ENCODE data around the gene NR3C1.

NR3C1 gene

DNA sequence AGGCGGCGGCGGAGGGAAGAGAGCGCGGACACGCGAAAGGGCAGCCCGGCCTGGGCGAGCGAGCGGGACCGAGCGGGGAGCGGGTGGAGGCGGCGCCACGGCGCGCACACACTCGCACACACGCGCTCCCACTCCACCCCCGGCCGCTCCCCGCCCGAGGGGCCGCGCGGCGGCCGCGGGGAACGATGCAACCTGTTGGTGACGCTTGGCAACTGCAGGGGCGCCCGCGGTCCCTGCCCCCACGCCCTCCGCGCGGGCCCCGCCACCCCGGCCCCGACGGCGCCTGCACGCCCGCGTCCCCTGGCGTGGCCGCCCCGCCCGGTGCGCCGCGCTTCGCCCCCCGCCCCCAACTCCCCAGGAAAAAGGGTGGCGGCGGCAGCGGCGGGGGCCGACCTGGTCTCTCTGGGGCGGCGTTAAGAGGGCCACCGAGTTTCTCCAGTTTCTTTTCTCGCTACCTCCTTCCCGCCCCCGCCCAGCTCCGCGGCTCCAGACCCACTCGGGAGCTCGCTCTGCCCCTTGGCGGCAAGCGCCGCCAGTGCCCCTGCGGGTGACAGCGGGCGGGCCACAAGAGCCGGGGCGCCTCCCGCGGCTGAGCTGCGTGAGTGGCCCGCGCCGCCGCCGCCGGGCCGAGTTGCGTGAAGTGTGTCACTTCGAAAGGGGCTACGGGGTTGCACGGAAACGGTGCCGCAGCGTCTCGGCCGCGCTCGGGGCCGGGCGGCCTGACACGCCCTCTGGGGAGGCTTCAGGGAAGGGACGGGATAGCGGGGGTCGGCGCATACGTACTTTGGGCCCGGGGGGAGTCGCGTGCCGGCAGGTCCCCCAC, at the start of gene NR3C1:
TSS of gene NR3C1 (minus strand) at position 94 of the 823 bp plus-strand sequence. CDS start 2,847 bp downstream, outside the sequence.
- Mint-ChIP-seq H3K9me3 (peaks cover 15% of the 10 kb centered on the region), H3K27ac (peak within 1 kb of the TSS; percentile 97), H3K27me3 (ENCODE audit: low read depth) (no peaks in the 10 kb centered on the region), H3K4me1 (ENCODE audit: low read depth) (peaks cover 47% of the 10 kb centered on the region), H3K4me3 (peak within 1 kb of the TSS; percentile 86), H3K36me3 (ENCODE audit: low read depth) (peaks cover 37% of the 10 kb centered on the region)
- peak; percentile 83 for DNase-seq (ENCODE audit: low spot score)

DNA sequence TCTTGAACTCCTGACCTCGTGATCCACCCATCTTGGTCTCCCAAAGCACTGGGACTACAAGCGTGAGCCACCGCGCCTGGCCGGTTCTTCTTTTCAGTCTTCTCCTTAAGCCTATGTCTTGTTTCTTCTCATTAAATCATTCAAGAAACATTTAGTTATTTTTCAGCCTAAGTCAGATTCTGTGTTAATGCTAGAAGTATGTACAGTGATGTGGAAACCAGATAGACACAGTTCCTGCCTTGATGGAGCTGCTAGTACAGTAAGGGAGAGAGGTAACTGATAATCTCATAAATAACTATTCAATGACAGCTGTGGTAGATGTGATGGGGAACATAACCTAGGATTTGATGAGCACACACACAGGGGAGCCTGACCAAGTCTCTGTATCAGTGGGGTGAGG, 46.3 kb upstream of the NR3C1 start:
- Mint-ChIP-seq H3K9me3 (no peaks in the 10 kb centered on the region), H3K27ac (no peak overlapping the region), H3K4me1 (ENCODE audit: low read depth) (peaks cover 18% of the 10 kb centered on the region), H3K4me3 (no peak overlapping the region), H3K27me3 (ENCODE audit: low read depth) (no peaks in the 10 kb centered on the region), H3K36me3 (ENCODE audit: low read depth) (no peaks in the 10 kb centered on the region)
- DNase-seq (ENCODE audit: low spot score) = no peak

GRCh38 chr5:143448518-143448917, 45.0 kb upstream of the NR3C1 start:
- no peak for DNase-seq (ENCODE audit: low spot score)
- Mint-ChIP-seq H3K27me3 (ENCODE audit: low read depth) (peaks cover 2% of the 10 kb centered on the region), H3K9me3 (no peaks in the 10 kb centered on the region), H3K36me3 (ENCODE audit: low read depth) (no peaks in the 10 kb centered on the region), H3K4me3 (no peak overlapping the region), H3K27ac (no peak overlapping the region), H3K4me1 (ENCODE audit: low read depth) (peaks cover 18% of the 10 kb centered on the region)

GRCh38 chr5:143447983-143448382, 44.5 kb upstream of the NR3C1 start:
- no peak overlapping the region for H3K27ac Mint-ChIP-seq
- no peak overlapping the region for H3K4me3 Mint-ChIP-seq
- H3K4me1 Mint-ChIP-seq (ENCODE audit: low read depth) = peaks cover 18% of the 10 kb centered on the region
- no peaks in the 10 kb centered on the region for H3K9me3 Mint-ChIP-seq
- DNase-seq (ENCODE audit: low spot score) = no peak
- H3K36me3 Mint-ChIP-seq (ENCODE audit: low read depth) = no peaks in the 10 kb centered on the region
- peaks cover 2% of the 10 kb centered on the region for H3K27me3 Mint-ChIP-seq (ENCODE audit: low read depth)

- H3K9me3 Mint-ChIP-seq = no peaks in the 10 kb centered on the region
- H3K27me3 Mint-ChIP-seq (ENCODE audit: low read depth) = peaks cover 2% of the 10 kb centered on the region
- H3K36me3 Mint-ChIP-seq (ENCODE audit: low read depth) = no peaks in the 10 kb centered on the region
- H3K4me1 Mint-ChIP-seq (ENCODE audit: low read depth) = peaks cover 18% of the 10 kb centered on the region
- H3K27ac Mint-ChIP-seq = no peak overlapping the region
- DNase-seq (ENCODE audit: low spot score) = no peak
- H3K4me3 Mint-ChIP-seq = no peak overlapping the region
These were observed 43.2 kb upstream of the NR3C1 start for GRCh38 chr5:143446535-143447226.

- H3K4me1 Mint-ChIP-seq (ENCODE audit: low read depth) = peaks cover 18% of the 10 kb centered on the region
- peaks cover 2% of the 10 kb centered on the region for H3K27me3 Mint-ChIP-seq (ENCODE audit: low read depth)
- no peak overlapping the region for H3K4me3 Mint-ChIP-seq
- H3K27ac Mint-ChIP-seq = no peak overlapping the region
- no peaks in the 10 kb centered on the region for H3K9me3 Mint-ChIP-seq
- no peak for DNase-seq (ENCODE audit: low spot score)
- no peaks in the 10 kb centered on the region for H3K36me3 Mint-ChIP-seq (ENCODE audit: low read depth)
These were observed 42.3 kb upstream of the NR3C1 start for GRCh38 chr5:143445776-143446175.

GRCh38 chr5:143443330-143443729, 39.8 kb upstream of the NR3C1 start:
- DNase-seq (ENCODE audit: low spot score) = no peak
- Mint-ChIP-seq H3K4me1 (ENCODE audit: low read depth) (peaks cover 18% of the 10 kb centered on the region), H3K4me3 (no peak overlapping the region), H3K36me3 (ENCODE audit: low read depth) (no peaks in the 10 kb centered on the region), H3K27ac (no peak overlapping the region), H3K9me3 (no peaks in the 10 kb centered on the region), H3K27me3 (ENCODE audit: low read depth) (peaks cover 2% of the 10 kb centered on the region)

- Mint-ChIP-seq H3K4me1 (ENCODE audit: low read depth) (peaks cover 12% of the 10 kb centered on the region), H3K27ac (no peak overlapping the region), H3K27me3 (ENCODE audit: low read depth) (peaks cover 2% of the 10 kb centered on the region), H3K36me3 (ENCODE audit: low read depth) (no peaks in the 10 kb centered on the region), H3K9me3 (no peaks in the 10 kb centered on the region), H3K4me3 (no peak overlapping the region)
- no peak for DNase-seq (ENCODE audit: low spot score)
These were observed 38.9 kb upstream of the NR3C1 start for GRCh38 chr5:143442385-143442784.

DNA sequence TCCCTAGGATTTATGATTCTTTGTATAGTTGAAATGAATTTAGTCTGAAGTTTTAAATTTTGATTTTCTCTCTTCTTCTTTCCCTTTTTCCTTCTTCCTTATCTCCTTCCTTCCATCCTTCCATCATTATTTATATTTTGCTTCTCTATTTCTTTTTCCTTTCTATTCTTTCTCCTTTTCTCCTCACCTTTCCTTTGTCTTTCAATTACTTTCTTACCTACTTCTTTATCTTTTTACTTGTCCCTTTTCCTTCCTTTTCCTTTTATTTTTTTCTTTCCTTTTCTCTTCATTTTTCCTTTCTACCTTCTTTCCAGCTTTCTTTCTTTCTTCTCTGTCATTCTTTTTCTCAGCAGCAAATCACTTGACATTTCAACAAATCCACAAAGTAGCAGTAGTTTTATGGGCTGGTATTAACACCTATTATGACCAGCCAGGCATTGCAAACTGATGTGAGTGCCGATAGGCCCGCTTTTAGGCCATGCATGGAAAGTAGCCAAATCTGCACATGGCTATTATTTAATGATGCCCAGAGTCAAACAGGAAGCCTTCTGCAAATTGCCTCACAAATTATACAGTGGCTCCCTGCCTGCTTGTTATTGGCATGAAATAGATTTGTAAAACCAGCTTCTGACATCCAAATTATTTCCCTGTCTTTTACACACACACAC, 37.1 kb upstream of the NR3C1 start:
- Mint-ChIP-seq H3K27ac (no peak overlapping the region), H3K4me3 (no peak overlapping the region), H3K27me3 (ENCODE audit: low read depth) (peaks cover 2% of the 10 kb centered on the region), H3K36me3 (ENCODE audit: low read depth) (no peaks in the 10 kb centered on the region), H3K9me3 (no peaks in the 10 kb centered on the region), H3K4me1 (ENCODE audit: low read depth) (peaks cover 9% of the 10 kb centered on the region)
- no peak for DNase-seq (ENCODE audit: low spot score)

DNA sequence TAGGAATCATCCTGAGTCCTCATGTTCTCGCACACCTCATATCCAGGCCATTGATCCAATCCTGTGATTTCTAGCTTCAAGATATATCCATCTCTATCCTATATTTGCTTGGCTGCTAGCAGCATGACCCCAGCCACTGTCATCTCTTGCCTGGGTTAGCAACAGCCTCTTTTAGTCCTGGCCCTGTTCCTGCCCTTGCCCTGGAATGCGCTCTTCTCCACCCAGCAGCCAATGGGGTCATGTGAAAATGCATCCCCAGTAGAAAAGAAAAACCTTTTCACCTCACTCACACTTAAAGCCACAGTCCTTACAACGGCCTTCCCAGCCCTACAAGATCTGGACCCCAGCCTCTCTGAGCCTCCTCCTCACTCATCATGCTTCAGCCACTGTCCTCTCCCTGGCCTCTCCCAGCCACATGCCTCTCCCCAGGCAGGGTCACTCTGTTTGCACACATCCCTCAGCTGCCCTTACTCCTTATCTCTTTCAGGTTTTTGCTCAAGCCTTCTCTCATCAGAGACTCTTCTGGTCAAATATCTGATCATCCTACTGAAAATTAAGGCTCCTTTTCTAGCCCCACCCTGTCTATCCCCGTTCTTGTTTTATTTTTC, 34.3 kb upstream of the NR3C1 start:
- H3K36me3 Mint-ChIP-seq (ENCODE audit: low read depth) = no peaks in the 10 kb centered on the region
- no peak for DNase-seq (ENCODE audit: low spot score)
- peaks cover 29% of the 10 kb centered on the region for H3K4me1 Mint-ChIP-seq (ENCODE audit: low read depth)
- H3K4me3 Mint-ChIP-seq = no peak overlapping the region
- H3K9me3 Mint-ChIP-seq = no peaks in the 10 kb centered on the region
- H3K27ac Mint-ChIP-seq = no peak overlapping the region
- no peaks in the 10 kb centered on the region for H3K27me3 Mint-ChIP-seq (ENCODE audit: low read depth)

GRCh38 chr5:143436871-143437270, 33.4 kb upstream of the NR3C1 start:
- H3K36me3 Mint-ChIP-seq (ENCODE audit: low read depth) = no peaks in the 10 kb centered on the region
- no peaks in the 10 kb centered on the region for H3K9me3 Mint-ChIP-seq
- peaks cover 31% of the 10 kb centered on the region for H3K4me1 Mint-ChIP-seq (ENCODE audit: low read depth)
- no peaks in the 10 kb centered on the region for H3K27me3 Mint-ChIP-seq (ENCODE audit: low read depth)
- no peak overlapping the region for H3K4me3 Mint-ChIP-seq
- H3K27ac Mint-ChIP-seq = no peak overlapping the region
- DNase-seq (ENCODE audit: low spot score) = no peak

GRCh38 chr5:143435210-143435657, 31.7 kb upstream of the NR3C1 start:
- Mint-ChIP-seq H3K36me3 (ENCODE audit: low read depth) (no peaks in the 10 kb centered on the region), H3K9me3 (no peaks in the 10 kb centered on the region), H3K4me3 (peak overlapping the region; percentile 94), H3K27me3 (ENCODE audit: low read depth) (no peaks in the 10 kb centered on the region), H3K27ac (peak overlapping the region; percentile 86), H3K4me1 (ENCODE audit: low read depth) (peaks cover 38% of the 10 kb centered on the region)
- peak; percentile 38 for DNase-seq (ENCODE audit: low spot score)

DNA sequence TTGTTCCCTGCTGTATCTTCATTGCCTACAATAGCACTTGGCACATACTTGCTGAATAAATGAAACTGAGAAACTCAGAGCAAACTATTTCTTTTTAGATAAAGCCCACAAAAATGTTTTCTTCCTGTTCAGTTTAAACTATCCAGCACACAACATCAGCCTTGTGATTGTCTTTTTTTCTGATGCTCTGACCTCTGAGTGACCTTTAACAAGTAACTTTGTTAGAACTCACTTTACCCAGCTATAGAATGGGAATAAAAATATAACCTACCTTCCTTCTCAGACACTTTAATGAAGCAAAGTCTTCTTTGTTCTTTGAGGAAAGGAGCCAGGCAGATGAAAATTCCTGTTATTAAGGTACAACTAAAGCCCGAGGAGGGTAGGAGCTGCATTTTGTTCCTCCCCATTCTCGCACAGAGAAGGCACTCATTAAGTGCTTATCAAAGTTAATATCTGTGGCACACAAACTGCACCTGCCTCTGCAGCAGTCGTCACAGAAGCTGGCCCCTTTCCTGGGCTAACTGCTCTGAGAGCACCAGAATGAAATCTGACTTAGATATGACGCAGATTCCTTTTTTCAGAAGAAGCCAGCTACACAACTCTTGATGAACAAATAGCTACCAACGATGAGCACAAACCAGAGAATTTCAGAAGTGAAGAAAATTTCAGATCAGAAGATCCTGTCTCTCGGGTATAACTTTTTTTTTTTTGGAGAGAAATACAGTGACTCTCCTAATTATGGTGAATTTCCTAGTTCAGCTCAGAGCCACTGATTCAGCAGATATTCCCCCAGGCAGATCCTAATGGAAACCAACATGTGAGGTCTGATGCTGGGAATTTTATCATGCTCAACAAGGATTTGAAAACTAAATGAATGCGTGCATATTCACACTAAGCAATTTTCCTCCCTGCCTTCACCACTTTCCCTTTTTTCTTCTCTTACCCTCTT, 31.0 kb upstream of the NR3C1 start:
- no peaks in the 10 kb centered on the region for H3K9me3 Mint-ChIP-seq
- DNase-seq (ENCODE audit: low spot score) = peak; percentile 40
- no peaks in the 10 kb centered on the region for H3K27me3 Mint-ChIP-seq (ENCODE audit: low read depth)
- H3K4me1 Mint-ChIP-seq (ENCODE audit: low read depth) = peaks cover 38% of the 10 kb centered on the region
- peak overlapping the region; percentile 94 for H3K4me3 Mint-ChIP-seq
- peak overlapping the region; percentile 86 for H3K27ac Mint-ChIP-seq
- no peaks in the 10 kb centered on the region for H3K36me3 Mint-ChIP-seq (ENCODE audit: low read depth)
